Activated T-cell treated with anti-CD3 and anti-CD28 coated beads, Interleukin-2, amount 50 U/mL, for 72 hours (primary cell): ENCODE data around the gene PRSS53. TPM values are rescaled to one million over a fixed set of nuclear protein-coding genes. Genes with fewer than 3 reads are reported as not detected.

Experiments used
- ATAC-seq, 2 donors: fragments of 150-1000 bp; cut with Tn5 transposase; replicated peaks in 1 of 2; 2 replicates each; pipeline ENCODE4 v1.10.0; 2021; ENCODE audit warnings: moderate library complexity in 2 of 2, mild to moderate bottlenecking in 1 of 2
- DNase-seq, 2 donors: peaks; one replicate each; pipeline ENCODE4 v3.0.0; 2021 to 2022; ENCODE audit warnings: mixed read lengths in 1 of 2
- H3K27ac Mint-ChIP-seq: one replicate; pipeline ENCODE4 v1.8.0; 2022; ENCODE audit warnings: mild to moderate bottlenecking, moderate library complexity, mixed read lengths
- H3K27me3 Mint-ChIP-seq: one replicate; pipeline ENCODE4 v1.8.0; 2022; ENCODE audit warnings: low read depth, mixed read lengths
- H3K36me3 Mint-ChIP-seq, 2 donors: one replicate each; pipeline ENCODE4 v1.8.0; 2022; ENCODE audit warnings: mixed read lengths in 2 of 2, mild to moderate bottlenecking in 1 of 2; ENCODE audit not compliant: insufficient read depth in 2 of 2
- H3K4me1 Mint-ChIP-seq: one replicate; pipeline ENCODE4 v1.8.0; 2022; ENCODE audit warnings: low read depth, mixed read lengths
- H3K4me3 Mint-ChIP-seq, 2 donors: one replicate each; pipeline ENCODE4 v1.8.0; 2022; ENCODE audit warnings: mild to moderate bottlenecking in 2 of 2, mixed read lengths in 2 of 2, moderate library complexity in 2 of 2
- H3K9me3 Mint-ChIP-seq, 2 donors: one replicate each; pipeline ENCODE4 v1.8.0; 2022; ENCODE audit warnings: mixed read lengths in 2 of 2
- total RNA-seq, 2 donors: library from RNA; stranded (reverse); gene quantifications; one replicate each; pipeline ENCODE4 v1.2.3, GENCODE V29; 2022

PRSS53 gene
- total RNA-seq, 2 donors from 2014 or later, result 6.2 to 7.7 TPM

GRCh38 chr16:31074814-31075183, 13.9 kb downstream of the PRSS53 start:
- peak overlapping the region; percentile 90 for H3K27ac Mint-ChIP-seq
- peaks cover 2 to 11% of the 10 kb centered on the region in 2 donors for H3K36me3 Mint-ChIP-seq
- H3K27me3 Mint-ChIP-seq, result no peaks in the 10 kb centered on the region
- H3K9me3 Mint-ChIP-seq, result no peaks in the 10 kb centered on the region
- ATAC-seq (no peak), DNase-seq (no peak)
- peaks cover 36% of the 10 kb centered on the region for H3K4me1 Mint-ChIP-seq
- peak overlapping the region; percentile 90 to 94 for H3K4me3 Mint-ChIP-seq

- ATAC-seq, result peak; percentile 82 to 83
- H3K36me3 Mint-ChIP-seq, result peaks cover 2 to 8% of the 10 kb centered on the region in 2 donors
- peaks cover 40% of the 10 kb centered on the region for H3K4me1 Mint-ChIP-seq
- H3K9me3 Mint-ChIP-seq, result no peaks in the 10 kb centered on the region
- peak within 1 kb of the TSS; percentile 90 to 100 for H3K4me3 Mint-ChIP-seq
- peak within 1 kb of the TSS; percentile 93 for H3K27ac Mint-ChIP-seq
- H3K27me3 Mint-ChIP-seq, result no peaks in the 10 kb centered on the region
- peak; percentile 97 to 99 for DNase-seq
These were observed 14.6 kb downstream of the PRSS53 start, which contains the start of the genes ZNF646 and ZNF668 for GRCh38 chr16:31073970-31074813. ZNF646 (plus strand) TSS chr16:31074422; CDS start chr16:31076325, 1,903 bp downstream. ZNF668 (minus strand) TSS chr16:31074240; CDS start chr16:31064459, 9,781 bp downstream.

GRCh38 chr16:31073142-31073969, 15.4 kb downstream of the PRSS53 start:
- ATAC-seq, result peak; percentile 70 to 72

GRCh38 chr16:31072540-31073141, 16.1 kb downstream of the PRSS53 start:
- H3K4me1 Mint-ChIP-seq, result peaks cover 45% of the 10 kb centered on the region
- H3K36me3 Mint-ChIP-seq, result peaks cover 2 to 5% of the 10 kb centered on the region in 2 donors
- ATAC-seq, result peak in 1 of 2 donors; percentile 0
- H3K9me3 Mint-ChIP-seq, result no peaks in the 10 kb centered on the region
- no peaks in the 10 kb centered on the region for H3K27me3 Mint-ChIP-seq
- peak overlapping the region; percentile 90 to 100 for H3K4me3 Mint-ChIP-seq
- DNase-seq, result peak; percentile 26 to 49
- H3K27ac Mint-ChIP-seq, result peak overlapping the region; percentile 93

More at GRCh38 chr16:31073142-31073969, 15.4 kb downstream of the PRSS53 start:
- DNase-seq, result peak; percentile 92 to 93
- Mint-ChIP-seq H3K36me3 (peaks cover 2 to 5% of the 10 kb centered on the region in 2 donors), H3K27me3 (no peaks in the 10 kb centered on the region), H3K27ac (peak overlapping the region; percentile 93), H3K9me3 (no peaks in the 10 kb centered on the region), H3K4me1 (peaks cover 45% of the 10 kb centered on the region), H3K4me3 (peak overlapping the region; percentile 90 to 100)

GRCh38 chr16:31071861-31072260, 16.9 kb downstream of the PRSS53 start:
- H3K4me3 Mint-ChIP-seq, result peak overlapping the region; percentile 90 to 100
- H3K36me3 Mint-ChIP-seq, result peaks cover 2 to 5% of the 10 kb centered on the region in 2 donors
- H3K9me3 Mint-ChIP-seq, result no peaks in the 10 kb centered on the region
- peaks cover 45% of the 10 kb centered on the region for H3K4me1 Mint-ChIP-seq
- H3K27ac Mint-ChIP-seq, result peak overlapping the region; percentile 93
- ATAC-seq (no peak), DNase-seq (no peak)
- H3K27me3 Mint-ChIP-seq, result no peaks in the 10 kb centered on the region

- no peak overlapping the region for H3K4me3 Mint-ChIP-seq
- H3K27ac Mint-ChIP-seq, result no peak overlapping the region
These were observed 21.4 kb downstream of the PRSS53 start for GRCh38 chr16:31067342-31067741.

GRCh38 chr16:31064882-31065461, 23.8 kb downstream of the PRSS53 start:
- Mint-ChIP-seq H3K4me3 (peak overlapping the region; percentile 56 to 73), H3K36me3 (peaks cover 0 to 11% of the 10 kb centered on the region in 2 donors), H3K4me1 (peaks cover 42% of the 10 kb centered on the region), H3K27me3 (no peaks in the 10 kb centered on the region), H3K9me3 (no peaks in the 10 kb centered on the region), H3K27ac (peak overlapping the region; percentile 78)
- ATAC-seq (no peak), DNase-seq (no peak)

More at GRCh38 chr16:31067342-31067741, 21.4 kb downstream of the PRSS53 start:
- H3K9me3 Mint-ChIP-seq, result no peaks in the 10 kb centered on the region
- H3K4me1 Mint-ChIP-seq, result peaks cover 53% of the 10 kb centered on the region
- ATAC-seq (no peak), DNase-seq (no peak)
- H3K36me3 Mint-ChIP-seq, result peaks cover 0 to 7% of the 10 kb centered on the region in 2 donors
- H3K27me3 Mint-ChIP-seq, result no peaks in the 10 kb centered on the region

GRCh38 chr16:31063843-31064611, 24.7 kb downstream of the PRSS53 start:
- Mint-ChIP-seq H3K27ac (peak overlapping the region; percentile 78), H3K4me1 (peaks cover 37% of the 10 kb centered on the region), H3K36me3 (peaks cover 0 to 11% of the 10 kb centered on the region in 2 donors), H3K27me3 (no peaks in the 10 kb centered on the region), H3K9me3 (no peaks in the 10 kb centered on the region), H3K4me3 (peak overlapping the region; percentile 56 to 73)
- ATAC-seq, result peak; percentile 41 to 58
- DNase-seq, result no peak

- Mint-ChIP-seq H3K36me3 (peaks cover 0 to 11% of the 10 kb centered on the region in 2 donors), H3K9me3 (no peaks in the 10 kb centered on the region), H3K27me3 (no peaks in the 10 kb centered on the region), H3K4me1 (peaks cover 33% of the 10 kb centered on the region), H3K4me3 (peak overlapping the region; percentile 8 to 73), H3K27ac (no peak overlapping the region)
- ATAC-seq, result no peak
- no peak for DNase-seq
These were observed 25.3 kb downstream of the PRSS53 start for GRCh38 chr16:31063495-31063842.

GRCh38 chr16:31061813-31062440, 26.8 kb downstream of the PRSS53 start:
- H3K9me3 Mint-ChIP-seq, result no peaks in the 10 kb centered on the region
- peaks cover 0 to 11% of the 10 kb centered on the region in 2 donors for H3K36me3 Mint-ChIP-seq
- peaks cover 33% of the 10 kb centered on the region for H3K4me1 Mint-ChIP-seq
- no peaks in the 10 kb centered on the region for H3K27me3 Mint-ChIP-seq
- no peak for ATAC-seq
- H3K27ac Mint-ChIP-seq, result no peak overlapping the region
- H3K4me3 Mint-ChIP-seq, result no peak overlapping the region
- no peak for DNase-seq

GRCh38 chr16:31061126-31061812, 27.5 kb downstream of the PRSS53 start:
- Mint-ChIP-seq H3K4me3 (no peak overlapping the region), H3K27ac (no peak overlapping the region), H3K4me1 (peaks cover 31% of the 10 kb centered on the region), H3K36me3 (peaks cover 0 to 11% of the 10 kb centered on the region in 2 donors), H3K27me3 (no peaks in the 10 kb centered on the region), H3K9me3 (no peaks in the 10 kb centered on the region)
- no peak for DNase-seq
- ATAC-seq, result no peak
